ENCODE results near the gene NMBR.
"Not testable (repeated sequence)": the region's sequence is repeated elsewhere in the genome, so short reads cannot be mapped to it uniquely, and the experiment has no call there.

NMBR gene

DNA sequence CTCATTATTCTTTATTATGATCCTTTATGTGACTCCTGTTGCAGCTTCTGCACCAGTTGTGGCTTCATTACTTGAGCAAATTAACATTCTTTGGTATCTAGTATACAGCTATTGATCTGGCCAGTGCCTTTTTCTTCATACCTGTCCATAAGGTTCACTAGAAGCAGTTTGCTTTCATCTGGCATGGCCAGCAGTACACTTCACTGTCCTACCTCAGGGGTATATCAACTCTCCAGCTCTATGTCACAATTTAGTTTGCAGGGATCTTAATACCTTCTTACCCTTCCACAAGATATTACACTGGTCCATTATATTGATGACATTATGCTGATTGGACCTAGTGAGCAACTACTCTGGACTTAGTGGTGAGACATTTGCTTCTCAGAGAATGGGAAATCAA lies 46.7 kb upstream of the NMBR start:
- ATAC-seq = no peak
- no peak for TF ChIP-seq BACH2 (CRISPR knock-in tag; IDR thresholded peaks at IDR 0.05; ENCODE audit: borderline replicate concordance)
- no peak for TF ChIP-seq PPARA (CRISPR knock-in tag; IDR thresholded peaks at IDR 0.05; ENCODE audit: borderline replicate concordance)
- TF ChIP-seq RARB (CRISPR knock-in tag; IDR thresholded peaks at IDR 0.05) = no peak

DNA sequence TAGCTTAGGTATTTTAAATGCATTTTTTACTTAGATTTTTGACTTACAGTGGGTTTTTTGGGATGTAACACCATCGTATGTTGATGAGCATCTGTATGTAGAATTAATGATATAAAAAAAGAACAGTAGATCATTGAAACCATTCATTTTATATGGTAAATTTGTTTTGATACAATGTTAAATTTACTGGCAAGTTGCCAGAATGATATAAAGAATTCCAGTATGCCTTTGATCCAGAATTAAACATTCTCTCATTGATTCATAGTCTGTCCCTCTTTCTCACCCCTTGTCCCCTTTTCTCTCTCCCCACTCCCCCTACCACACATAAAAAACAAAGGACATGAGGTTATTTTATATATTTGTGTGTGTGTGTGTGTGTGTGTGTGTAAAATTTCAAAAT lies 45.4 kb upstream of the NMBR start:
- no peak for ATAC-seq
- TF ChIP-seq, protein P1, sequence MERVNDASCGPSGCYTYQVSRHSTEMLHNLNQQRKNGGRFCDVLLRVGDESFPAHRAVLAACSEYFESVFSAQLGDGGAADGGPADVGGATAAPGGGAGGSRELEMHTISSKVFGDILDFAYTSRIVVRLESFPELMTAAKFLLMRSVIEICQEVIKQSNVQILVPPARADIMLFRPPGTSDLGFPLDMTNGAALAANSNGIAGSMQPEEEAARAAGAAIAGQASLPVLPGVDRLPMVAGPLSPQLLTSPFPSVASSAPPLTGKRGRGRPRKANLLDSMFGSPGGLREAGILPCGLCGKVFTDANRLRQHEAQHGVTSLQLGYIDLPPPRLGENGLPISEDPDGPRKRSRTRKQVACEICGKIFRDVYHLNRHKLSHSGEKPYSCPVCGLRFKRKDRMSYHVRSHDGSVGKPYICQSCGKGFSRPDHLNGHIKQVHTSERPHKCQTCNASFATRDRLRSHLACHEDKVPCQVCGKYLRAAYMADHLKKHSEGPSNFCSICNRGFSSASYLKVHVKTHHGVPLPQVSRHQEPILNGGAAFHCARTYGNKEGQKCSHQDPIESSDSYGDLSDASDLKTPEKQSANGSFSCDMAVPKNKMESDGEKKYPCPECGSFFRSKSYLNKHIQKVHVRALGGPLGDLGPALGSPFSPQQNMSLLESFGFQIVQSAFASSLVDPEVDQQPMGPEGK (CRISPR knock-in tag; IDR thresholded peaks at IDR 0.05; ENCODE audit: borderline replicate concordance) = no peak
- no peak for TF ChIP-seq SNAI2 (CRISPR knock-in tag; IDR thresholded peaks at IDR 0.05)
- TF ChIP-seq ZNF8 (CRISPR knock-in tag; IDR thresholded peaks at IDR 0.05) = no peak
- TF ChIP-seq, protein P2, sequence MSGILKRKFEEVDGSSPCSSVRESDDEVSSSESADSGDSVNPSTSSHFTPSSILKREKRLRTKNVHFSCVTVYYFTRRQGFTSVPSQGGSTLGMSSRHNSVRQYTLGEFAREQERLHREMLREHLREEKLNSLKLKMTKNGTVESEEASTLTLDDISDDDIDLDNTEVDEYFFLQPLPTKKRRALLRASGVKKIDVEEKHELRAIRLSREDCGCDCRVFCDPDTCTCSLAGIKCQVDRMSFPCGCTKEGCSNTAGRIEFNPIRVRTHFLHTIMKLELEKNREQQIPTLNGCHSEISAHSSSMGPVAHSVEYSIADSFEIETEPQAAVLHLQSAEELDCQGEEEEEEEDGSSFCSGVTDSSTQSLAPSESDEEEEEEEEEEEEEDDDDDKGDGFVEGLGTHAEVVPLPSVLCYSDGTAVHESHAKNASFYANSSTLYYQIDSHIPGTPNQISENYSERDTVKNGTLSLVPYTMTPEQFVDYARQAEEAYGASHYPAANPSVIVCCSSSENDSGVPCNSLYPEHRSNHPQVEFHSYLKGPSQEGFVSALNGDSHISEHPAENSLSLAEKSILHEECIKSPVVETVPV (CRISPR knock-in tag; IDR thresholded peaks at IDR 0.05) = no peak
- no peak for TF ChIP-seq ZFP3 (CRISPR knock-in tag; IDR thresholded peaks at IDR 0.05)
- no peak for TF ChIP-seq RARB (CRISPR knock-in tag; IDR thresholded peaks at IDR 0.05)
- no peak for TF ChIP-seq TOX (CRISPR knock-in tag; IDR thresholded peaks at IDR 0.05; ENCODE audit: borderline replicate concordance)
- no peak for TF ChIP-seq GLIS3 (CRISPR knock-in tag; IDR thresholded peaks at IDR 0.05)
- no peak for TF ChIP-seq ZNF565 (CRISPR knock-in tag; conservative IDR thresholded peaks at IDR 0.05; ENCODE audit: low read depth)

DNA sequence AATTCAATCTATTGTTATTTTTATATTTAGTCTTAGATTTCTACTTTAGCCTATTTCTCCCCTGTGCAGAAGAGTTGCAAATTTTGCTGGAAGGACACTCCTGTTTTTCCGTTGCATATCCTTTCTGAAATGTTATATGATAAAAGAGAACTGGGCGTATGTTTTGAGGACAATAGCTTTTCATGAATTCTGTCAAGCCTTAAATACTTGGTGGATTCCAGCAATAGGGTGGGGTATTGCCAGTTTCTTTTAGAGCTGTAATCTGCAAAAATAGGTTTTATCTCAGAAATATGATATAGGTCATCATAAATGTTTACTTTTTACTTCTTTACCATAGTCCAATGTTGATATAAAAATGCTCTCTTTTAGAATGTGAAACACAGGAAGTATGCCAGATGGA lies 42.1 kb upstream of the NMBR start:
- no peak for TF ChIP-seq RARB (CRISPR knock-in tag; IDR thresholded peaks at IDR 0.05)
- TF ChIP-seq OSR1 (CRISPR knock-in tag; IDR thresholded peaks at IDR 0.05) = no peak
- no peak for TF ChIP-seq ISL1 (CRISPR knock-in tag; IDR thresholded peaks at IDR 0.05)
- TF ChIP-seq TOX (CRISPR knock-in tag; IDR thresholded peaks at IDR 0.05; ENCODE audit: borderline replicate concordance) = no peak
- TF ChIP-seq, protein P1 (CRISPR knock-in tag; IDR thresholded peaks at IDR 0.05; ENCODE audit: borderline replicate concordance) = no peak
- ATAC-seq = no peak

DNA sequence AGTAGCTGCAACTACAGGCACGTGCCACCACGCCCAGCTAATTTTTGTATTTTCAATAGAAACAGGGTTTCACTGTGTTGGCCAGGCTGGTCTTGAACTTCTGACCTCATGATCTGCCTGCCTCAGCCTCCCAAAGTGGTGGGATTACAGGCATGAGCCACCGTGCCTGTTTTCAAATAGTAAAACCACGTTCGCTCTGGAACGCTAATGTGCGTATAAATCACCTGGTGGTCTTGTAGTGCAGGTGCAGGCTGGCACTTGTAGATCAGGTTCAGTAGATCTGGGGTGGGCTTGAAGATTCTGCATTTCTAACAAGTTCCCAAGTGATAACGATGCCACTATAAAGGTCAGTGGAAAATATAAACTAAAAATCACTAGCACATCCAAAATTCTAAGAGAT lies 41.4 kb upstream of the NMBR start:
- not testable (repeated sequence) for ATAC-seq

DNA sequence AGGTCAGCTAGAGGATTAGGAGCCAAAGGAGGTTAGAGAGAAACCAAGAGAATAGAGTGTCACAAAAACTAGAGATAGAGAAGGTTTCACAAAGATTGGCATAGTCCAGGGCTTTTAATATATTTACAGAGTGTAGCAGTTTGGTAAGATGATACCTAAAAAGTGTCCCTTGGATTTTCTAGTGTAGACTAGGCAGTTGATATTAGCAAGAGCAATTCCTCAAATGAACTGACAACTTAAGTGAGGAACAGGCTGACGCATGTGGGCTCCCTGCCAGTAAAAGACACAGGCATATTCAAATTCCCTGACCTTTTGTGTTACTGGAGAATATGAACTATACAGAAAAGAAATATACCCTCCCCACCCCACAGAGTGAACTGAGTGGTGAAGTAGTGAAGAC lies 40.3 kb upstream of the NMBR start:
- peak; percentile 33 for TF ChIP-seq ISL1 (CRISPR knock-in tag; IDR thresholded peaks at IDR 0.05)
- TF ChIP-seq ESRRG (CRISPR knock-in tag; IDR thresholded peaks at IDR 0.05) = no peak
- ATAC-seq = peak; percentile 92

DNA sequence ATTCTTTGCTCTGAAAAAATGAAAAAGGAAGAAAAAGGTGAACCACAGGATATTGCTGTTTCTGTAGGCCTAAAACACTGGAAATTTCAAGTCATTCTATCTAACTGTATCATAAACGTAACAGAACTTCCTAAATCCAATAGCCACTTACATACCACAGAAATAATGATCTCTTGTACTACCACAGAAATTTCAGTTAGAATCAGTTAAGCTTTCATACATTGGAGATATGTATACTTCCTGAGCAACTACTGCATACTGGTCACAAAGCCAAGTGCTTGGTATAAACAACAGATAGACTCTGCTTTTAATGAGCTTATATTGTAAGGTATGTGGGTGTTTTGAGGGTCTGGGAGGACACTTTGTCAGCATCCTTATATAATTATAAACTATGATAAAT lies 38.7 kb upstream of the NMBR start:
- TF ChIP-seq GLIS3 (CRISPR knock-in tag; IDR thresholded peaks at IDR 0.05) = no peak
- TF ChIP-seq ZNF8 (CRISPR knock-in tag; IDR thresholded peaks at IDR 0.05) = no peak
- no peak for TF ChIP-seq PPARA (CRISPR knock-in tag; IDR thresholded peaks at IDR 0.05; ENCODE audit: borderline replicate concordance)
- TF ChIP-seq ZNF70 (CRISPR knock-in tag; IDR thresholded peaks at IDR 0.05) = no peak
- TF ChIP-seq ZNF565 (CRISPR knock-in tag; conservative IDR thresholded peaks at IDR 0.05; ENCODE audit: low read depth) = no peak
- TF ChIP-seq, protein P2 (CRISPR knock-in tag; IDR thresholded peaks at IDR 0.05) = no peak
- TF ChIP-seq ZC3H10 (CRISPR knock-in tag; IDR thresholded peaks at IDR 0.05) = no peak
- TF ChIP-seq ISL1 (CRISPR knock-in tag; IDR thresholded peaks at IDR 0.05) = no peak
- no peak for TF ChIP-seq OSR1 (CRISPR knock-in tag; IDR thresholded peaks at IDR 0.05)
- TF ChIP-seq TCF4 (CRISPR knock-in tag; IDR thresholded peaks at IDR 0.05; ENCODE audit: borderline replicate concordance) = no peak
- no peak for TF ChIP-seq BACH2 (CRISPR knock-in tag; IDR thresholded peaks at IDR 0.05; ENCODE audit: borderline replicate concordance)
- TF ChIP-seq RARB (CRISPR knock-in tag; IDR thresholded peaks at IDR 0.05) = no peak
- no peak for TF ChIP-seq CSDC2 (CRISPR knock-in tag; IDR thresholded peaks at IDR 0.05)
- no peak for TF ChIP-seq ZFP30 (CRISPR knock-in tag; IDR thresholded peaks at IDR 0.05)
- no peak for ATAC-seq
